Activated effector memory CD4-positive, alpha-beta T cell treated with Interleukin-2 at 50 U/mL for 16 hours (primary cell): ENCODE measurements around the gene KRTAP10-10.
"Not testable (repeated sequence)": the region's sequence is repeated elsewhere in the genome, so short reads cannot be mapped to it uniquely, and the experiment has no call there.

Source experiments
- DNase-seq: peaks from one replicate; pipeline ENCODE4 v3.0.0-alpha.2; 2020

The KRTAP10-10 gene

GRCh38 chr21:44653656-44654575 lies 16.8 kb downstream of the KRTAP10-10 start:
- peak; percentile 64 for DNase-seq

DNA sequence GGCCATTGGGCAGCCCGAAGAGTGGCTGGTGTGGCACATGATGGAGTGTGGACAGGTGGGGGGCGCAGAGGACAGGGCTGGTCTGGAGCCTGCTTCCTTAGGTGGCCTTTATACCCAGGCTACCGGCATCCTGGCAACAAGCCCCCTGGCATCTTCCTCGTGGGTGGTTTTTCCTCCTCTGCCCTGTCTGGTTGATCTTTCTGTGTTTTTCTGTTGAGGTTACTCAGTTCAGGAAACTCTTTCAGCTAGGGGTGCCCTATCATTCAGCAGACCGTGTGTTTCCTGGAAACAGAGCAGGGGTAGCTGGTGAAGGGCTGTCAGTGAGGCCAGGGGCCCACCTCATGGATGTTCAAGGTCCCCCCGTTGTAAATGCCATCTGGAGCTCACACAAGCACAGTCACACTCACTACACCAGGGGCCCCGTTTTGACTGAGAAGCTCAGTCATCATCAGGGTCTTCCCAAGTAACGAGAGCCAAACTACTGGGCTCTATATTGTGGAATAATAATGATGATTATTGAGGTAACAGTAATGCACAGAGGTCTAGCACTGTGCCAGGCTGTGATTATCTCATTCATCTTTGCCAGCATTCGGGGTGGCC lies 17.5 kb downstream of the KRTAP10-10 start, which contains the start of gene KRTAP12-4:
Gene KRTAP12-4, minus strand, starts transcription at position 84 of the 600 bp plus-strand sequence. Its CDS starts 45 bp downstream, at position 39.
- DNase-seq = no peak

- DNase-seq = no peak
Measured at GRCh38 chr21:44656868-44657267, 19.7 kb downstream of the KRTAP10-10 start.

- DNase-seq = peak; percentile 59
Measured at GRCh38 chr21:44657635-44658540, 20.7 kb downstream of the KRTAP10-10 start, which contains the start of gene KRTAP12-3. Gene KRTAP12-3 (plus strand): TSS chr21:44657932. CDS start chr21:44657980, 48 bp downstream.

GRCh38 chr21:44658541-44658910 lies 21.4 kb downstream of the KRTAP10-10 start:
- no peak for DNase-seq

GRCh38 chr21:44658913-44659595 lies 21.9 kb downstream of the KRTAP10-10 start:
- DNase-seq = peak; percentile 18

GRCh38 chr21:44661567-44661966 lies 24.4 kb downstream of the KRTAP10-10 start:
- not testable (repeated sequence) for DNase-seq

- no peak for DNase-seq
Measured at GRCh38 chr21:44664691-44665090, 27.5 kb downstream of the KRTAP10-10 start.

GRCh38 chr21:44666401-44667320 lies 29.5 kb downstream of the KRTAP10-10 start, which contains the start of gene KRTAP12-2:
Gene KRTAP12-2 (minus strand): TSS chr21:44666927. CDS start chr21:44666886, 41 bp downstream.
- DNase-seq = no peak

- no peak for DNase-seq
Measured at GRCh38 chr21:44667612-44668011, 30.5 kb downstream of the KRTAP10-10 start.

- no peak for DNase-seq
Measured at GRCh38 chr21:44670642-44671432, 33.7 kb downstream of the KRTAP10-10 start.

- no peak for DNase-seq
Measured at GRCh38 chr21:44671911-44672310, 34.8 kb downstream of the KRTAP10-10 start.

GRCh38 chr21:44677881-44678280 lies 40.7 kb downstream of the KRTAP10-10 start:
- no peak for DNase-seq

GRCh38 chr21:44681152-44681551 lies 44.0 kb downstream of the KRTAP10-10 start:
- DNase-seq = no peak

DNA sequence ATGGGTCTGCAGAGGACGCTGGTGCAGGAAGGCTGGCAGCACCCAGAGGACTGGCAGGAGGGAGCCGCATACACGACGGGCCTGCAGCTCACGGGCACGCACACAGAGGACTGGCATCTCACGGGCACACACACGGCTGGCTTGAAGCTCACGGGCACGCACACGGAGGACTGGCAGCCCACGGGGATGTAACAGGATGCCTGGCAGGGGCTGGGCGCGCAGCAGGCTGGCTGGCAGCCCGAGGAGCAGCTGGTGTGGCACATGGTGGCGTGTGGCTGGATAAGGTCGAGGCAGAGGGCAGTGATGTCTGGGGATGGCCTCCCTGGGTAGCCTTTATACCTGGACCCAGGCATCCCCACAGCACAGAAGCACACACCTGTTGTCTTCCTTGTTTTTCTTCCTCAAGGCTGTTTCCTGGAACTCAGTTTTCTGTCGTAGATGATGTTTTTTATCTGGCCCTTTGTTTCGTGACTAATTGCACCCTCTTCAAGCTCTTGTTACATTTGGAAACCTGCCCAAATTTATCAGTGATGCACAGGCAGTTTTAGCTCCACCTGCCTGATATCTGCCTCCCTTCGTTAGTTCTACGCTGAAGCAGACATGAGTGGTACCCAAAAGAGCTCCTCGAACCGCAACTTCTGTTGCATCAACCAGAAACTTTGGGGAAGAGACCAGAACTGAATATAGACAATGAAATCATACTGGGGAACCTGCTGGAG lies 44.9 kb downstream of the KRTAP10-10 start, which contains the start of gene KRTAP12-1:
Gene KRTAP12-1, minus strand, starts transcription at position 303 of the 719 bp plus-strand sequence. Its CDS starts 40 bp downstream, at position 263.
- no peak for DNase-seq

DNA sequence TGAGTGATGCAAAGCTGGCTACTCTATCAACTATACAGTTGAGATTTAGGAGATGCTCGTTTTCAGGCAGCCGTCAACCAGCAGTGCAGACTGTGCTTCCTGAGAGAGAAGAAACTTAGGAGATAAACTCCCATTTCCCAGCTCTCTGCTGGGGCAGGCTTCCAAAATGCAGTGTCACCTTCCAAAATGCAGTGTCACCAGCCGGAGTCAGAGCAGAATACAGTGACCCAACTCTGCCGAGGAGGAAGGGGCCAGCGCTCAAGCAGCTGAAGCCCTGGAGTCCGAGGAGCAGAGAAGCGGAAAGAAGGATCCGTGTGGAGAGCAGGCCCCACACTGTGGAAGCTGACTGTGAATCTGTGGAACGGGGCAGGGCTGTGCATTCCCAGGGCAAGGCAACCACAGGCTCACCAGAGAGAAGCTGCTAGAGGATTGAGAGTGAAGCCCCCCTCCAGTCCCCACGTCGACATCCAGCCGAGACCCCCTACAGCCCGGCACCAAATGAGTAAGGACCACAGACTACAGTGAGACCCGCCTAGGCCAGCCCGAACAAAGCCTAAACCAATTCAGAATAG lies 45.5 kb downstream of the KRTAP10-10 start:
- DNase-seq = no peak

DNA sequence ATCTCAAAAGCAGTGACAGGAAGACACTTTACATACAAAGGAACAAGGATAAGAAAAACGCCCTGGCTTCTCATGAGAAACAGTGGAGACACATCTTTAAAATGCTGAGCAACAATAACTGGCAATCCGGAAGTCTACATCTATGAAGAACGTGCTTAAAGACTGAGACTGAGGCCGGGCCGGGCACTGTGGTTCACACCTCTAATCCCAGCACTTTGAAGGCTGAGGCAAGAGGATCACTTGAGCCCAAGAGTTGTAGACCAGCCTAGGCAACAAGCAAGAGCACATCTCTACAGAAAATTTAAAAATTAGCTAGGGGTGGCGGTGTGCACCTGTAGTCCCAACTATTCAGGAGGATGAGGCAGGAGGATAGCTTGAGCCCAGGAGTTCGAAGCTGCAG lies 46.9 kb downstream of the KRTAP10-10 start:
- DNase-seq = no peak

DNA sequence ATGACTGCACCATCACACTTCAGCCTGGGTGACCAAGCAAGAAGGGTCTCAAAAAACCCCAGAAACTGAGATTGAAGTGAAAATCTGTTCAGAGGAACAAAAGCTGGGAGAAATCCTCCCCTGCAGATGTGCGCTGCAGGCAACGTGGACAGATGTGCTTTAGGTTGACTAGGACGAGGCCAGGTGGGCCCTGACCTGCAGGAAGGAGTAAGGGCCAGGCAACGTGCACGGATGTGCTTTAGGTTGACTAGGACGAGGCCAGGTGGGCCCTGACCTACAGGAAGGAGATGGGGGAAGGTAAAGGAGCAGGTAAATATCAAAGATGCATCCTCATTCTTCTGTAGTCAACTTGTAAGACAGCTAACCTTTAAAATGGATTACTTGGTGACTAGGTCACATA lies 47.3 kb downstream of the KRTAP10-10 start:
- no peak for DNase-seq

DNA sequence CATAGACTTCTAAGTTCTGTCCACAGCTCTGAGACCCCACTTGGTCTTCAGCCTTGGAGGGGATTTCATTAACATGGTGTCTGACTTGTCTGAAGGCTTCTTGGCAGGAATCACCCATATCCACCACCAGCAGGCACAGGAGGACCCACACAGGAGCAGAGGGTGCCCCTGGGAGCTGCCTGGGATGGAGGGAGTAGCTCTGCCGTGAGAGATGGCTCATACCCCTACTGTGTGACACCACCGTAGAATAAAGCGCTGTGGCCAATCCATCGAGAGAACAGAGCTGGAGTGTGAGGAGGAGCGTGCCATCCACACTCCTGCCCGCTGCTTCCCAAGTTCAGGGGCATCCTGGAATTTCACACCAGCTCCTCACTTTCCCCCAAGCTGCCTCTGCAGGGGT lies 47.9 kb downstream of the KRTAP10-10 start:
- DNase-seq = not testable (repeated sequence)
